AG04450 (cell line): ENCODE results near the gene LRRC8C. TPM values are rescaled to one million over a fixed set of nuclear protein-coding genes. Genes with fewer than 3 reads are reported as not detected.

Experiments
- CTCF ChIA-PET: fragments of 300-600, 350-600 bp; formaldehyde crosslinking; extraction: SDS; loops from one replicate; lab custom pipeline; 2022; ENCODE audit warnings: antibody characterized with exemption, inconsistent platforms; lab: Charles Lee
- POLR2A ChIA-PET: fragments of 350-600 bp; formaldehyde crosslinking; extraction: SDS; loops from one replicate; lab custom pipeline; 2021; ENCODE audit warnings: antibody characterized with exemption, inconsistent platforms; lab: Yijun Ruan, JAX
- DNase-seq: peaks from one replicate; pipeline ENCODE4 v3.0.0-alpha.2; 2011; ENCODE audit warnings: low read depth, low spot score
- H3K27ac ChIP-seq: one replicate; pipeline ENCODE4 v1.5.1; 2012; ENCODE audit warnings: low read depth, low read length, control low read depth
- H3K27me3 ChIP-seq: one replicate; pipeline ENCODE4 v1.6.0; 2012; ENCODE audit warnings: low read length; ENCODE audit not compliant: control insufficient read depth, insufficient read depth
- H3K4me3 ChIP-seq: 2 replicates; pipeline ENCODE4 v1.5.1; 2011; ENCODE audit warnings: mild to moderate bottlenecking, low read depth, low read length, control low read depth
- H3K9me3 ChIP-seq: 2 replicates; pipeline ENCODE4 v1.5.1; 2012; ENCODE audit warnings: low read length; ENCODE audit not compliant: control insufficient read depth, insufficient read depth
- polyA plus RNA-seq: library from polyadenylated mRNA; depleted of rRNA; stranded (reverse); fragments of >200 nt; gene quantifications from 2 replicates; pipeline ENCODE4 v1.2.3, GENCODE V29; 2011
- TF ChIP-seq, protein P1 (sequence below): IDR thresholded peaks from 2 replicates; pipeline ENCODE4 v1.5.1; 2011; ENCODE audit warnings: low read depth, low read length, control low read depth, inconsistent platforms

Gene LRRC8C
- polyA plus RNA-seq, 1 experiment, result 19.4 TPM

DNA sequence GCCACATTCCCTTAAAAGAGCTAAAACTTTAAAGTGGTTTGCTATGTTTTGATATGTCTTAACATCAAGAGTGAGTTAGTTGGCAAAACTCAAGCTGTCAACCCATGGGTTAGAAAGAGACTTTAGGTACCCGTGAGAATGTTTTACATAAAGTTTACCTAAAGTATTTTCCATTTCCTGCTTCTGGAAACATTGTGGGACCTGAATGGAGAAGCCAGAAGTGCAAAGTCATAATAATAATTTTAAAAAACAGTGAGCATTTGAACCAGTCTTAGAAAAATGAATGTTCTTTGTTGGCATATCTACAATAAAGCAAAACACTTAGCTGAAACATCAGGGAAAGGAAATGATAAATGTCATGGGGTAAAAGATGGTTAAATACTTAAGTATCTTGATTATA is 34.8 kb downstream of the LRRC8C start:
- Histone ChIP-seq H3K27ac (no peak overlapping the region), H3K27me3 (no peaks in the 10 kb centered on the region), H3K4me3 (no peak overlapping the region), H3K9me3 (peaks cover 3% of the 10 kb centered on the region; the same call in 1 of the 2 replicates)
- TF ChIP-seq, protein P1, sequence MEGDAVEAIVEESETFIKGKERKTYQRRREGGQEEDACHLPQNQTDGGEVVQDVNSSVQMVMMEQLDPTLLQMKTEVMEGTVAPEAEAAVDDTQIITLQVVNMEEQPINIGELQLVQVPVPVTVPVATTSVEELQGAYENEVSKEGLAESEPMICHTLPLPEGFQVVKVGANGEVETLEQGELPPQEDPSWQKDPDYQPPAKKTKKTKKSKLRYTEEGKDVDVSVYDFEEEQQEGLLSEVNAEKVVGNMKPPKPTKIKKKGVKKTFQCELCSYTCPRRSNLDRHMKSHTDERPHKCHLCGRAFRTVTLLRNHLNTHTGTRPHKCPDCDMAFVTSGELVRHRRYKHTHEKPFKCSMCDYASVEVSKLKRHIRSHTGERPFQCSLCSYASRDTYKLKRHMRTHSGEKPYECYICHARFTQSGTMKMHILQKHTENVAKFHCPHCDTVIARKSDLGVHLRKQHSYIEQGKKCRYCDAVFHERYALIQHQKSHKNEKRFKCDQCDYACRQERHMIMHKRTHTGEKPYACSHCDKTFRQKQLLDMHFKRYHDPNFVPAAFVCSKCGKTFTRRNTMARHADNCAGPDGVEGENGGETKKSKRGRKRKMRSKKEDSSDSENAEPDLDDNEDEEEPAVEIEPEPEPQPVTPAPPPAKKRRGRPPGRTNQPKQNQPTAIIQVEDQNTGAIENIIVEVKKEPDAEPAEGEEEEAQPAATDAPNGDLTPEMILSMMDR, result no peak
- POLR2A ChIA-PET, result no interaction called here
- no peak for DNase-seq
- CTCF ChIA-PET, result interaction anchor here (1.6 kb wide), 1 partner anchor 95 kb away, joined by 9 read pairs; no protein-coding TSS in a partner anchor

- Histone ChIP-seq H3K4me3 (no peak overlapping the region), H3K27me3 (no peaks in the 10 kb centered on the region), H3K9me3 (no peaks in the 10 kb centered on the region), H3K27ac (no peak overlapping the region)
- no peak for DNase-seq
- TF ChIP-seq, protein P1, result no peak
- ChIA-PET POLR2A (no interaction called here), CTCF (no interaction called here)
Observed at GRCh38 chr1:89668961-89669360, 36.0 kb downstream of the LRRC8C start.

GRCh38 chr1:89669441-89669840 is 36.5 kb downstream of the LRRC8C start:
- TF ChIP-seq, protein P1, result no peak
- H3K9me3 ChIP-seq, result no peaks in the 10 kb centered on the region
- DNase-seq, result no peak
- no peak overlapping the region for H3K4me3 ChIP-seq
- CTCF ChIA-PET, result no interaction called here
- no peak overlapping the region for H3K27ac ChIP-seq
- H3K27me3 ChIP-seq, result no peaks in the 10 kb centered on the region
- POLR2A ChIA-PET, result no interaction called here

GRCh38 chr1:89670163-89670562 is 37.2 kb downstream of the LRRC8C start:
- TF ChIP-seq, protein P1, result no peak
- H3K9me3 ChIP-seq, result no peaks in the 10 kb centered on the region
- DNase-seq, result no peak
- CTCF ChIA-PET, result interaction anchor here (1.4 to 1.6 kb wide), 2 partner anchors 8 to 93 kb away, joined by 3 to 10 read pairs; no protein-coding TSS in a partner anchor
- no peak overlapping the region for H3K4me3 ChIP-seq
- POLR2A ChIA-PET, result no interaction called here
- H3K27me3 ChIP-seq, result no peaks in the 10 kb centered on the region
- no peak overlapping the region for H3K27ac ChIP-seq

- DNase-seq, result no peak
Observed at GRCh38 chr1:89670711-89671110, 37.8 kb downstream of the LRRC8C start.

More at GRCh38 chr1:89670711-89671110, 37.8 kb downstream of the LRRC8C start:
- TF ChIP-seq, protein P1, result no peak
- ChIA-PET POLR2A (no interaction called here), CTCF (interaction anchor here (1.4 to 1.6 kb wide), 2 partner anchors 9 to 92 kb away, joined by 3 to 10 read pairs; no protein-coding TSS in a partner anchor)
- Histone ChIP-seq H3K27me3 (no peaks in the 10 kb centered on the region), H3K27ac (no peak overlapping the region), H3K9me3 (no peaks in the 10 kb centered on the region), H3K4me3 (no peak overlapping the region)
